Naive B cell (primary cell): ENCODE measurements around the gene CES5A. TPM values are rescaled to one million over a fixed set of nuclear protein-coding genes. Genes with fewer than 3 reads are reported as not detected.
"Not testable (repeated sequence)": the region's sequence is repeated elsewhere in the genome, so short reads cannot be mapped to it uniquely, and the experiment has no call there.

Experiments
- ATAC-seq, 2 donors: fragments of 150-1000 bp; cut with Tn5 transposase; 2 replicates each; pipeline ENCODE4 v1.10.0; 2021; ENCODE audit warnings: low read depth in 2 of 2, mild to moderate bottlenecking in 2 of 2, moderate library complexity in 2 of 2
- DNase-seq: peaks from one replicate; pipeline ENCODE4 v3.0.0; 2022
- H3K27ac Mint-ChIP-seq, 6 donors: one replicate each; pipeline ENCODE4 v1.8.0; 2020 to 2022; ENCODE audit warnings: mild to moderate bottlenecking in 6 of 6, mixed read lengths in 6 of 6, moderate library complexity in 5 of 6, inconsistent platforms in 2 of 6
- H3K27me3 Mint-ChIP-seq, 3 donors: one replicate each; pipeline ENCODE4 v1.8.0; 2021 to 2022; ENCODE audit warnings: mixed read lengths in 3 of 3, mild to moderate bottlenecking in 1 of 3
- H3K36me3 Mint-ChIP-seq, 2 donors: one replicate each; pipeline ENCODE4 v1.8.0; 2020 to 2022; ENCODE audit warnings: mixed read lengths in 2 of 2, inconsistent platforms in 1 of 2, mild to moderate bottlenecking in 1 of 2
- H3K4me1 Mint-ChIP-seq, 3 donors: one replicate each; pipeline ENCODE4 v1.8.0; 2020 to 2022; ENCODE audit warnings: mixed read lengths in 3 of 3, inconsistent platforms in 1 of 3, mild to moderate bottlenecking in 1 of 3, moderate library complexity in 1 of 3
- H3K4me3 Mint-ChIP-seq, 8 donors: one replicate each; pipeline ENCODE4 v1.8.0; 2020 to 2022; ENCODE audit warnings: mild to moderate bottlenecking in 8 of 8, mixed read lengths in 8 of 8, moderate library complexity in 8 of 8, inconsistent platforms in 2 of 8
- H3K9me3 Mint-ChIP-seq, 7 donors: one replicate each; pipeline ENCODE4 v1.8.0; 2020 to 2022; ENCODE audit warnings: mixed read lengths in 7 of 7, mild to moderate bottlenecking in 5 of 7, inconsistent platforms in 2 of 7, moderate library complexity in 1 of 7
- polyA plus RNA-seq, 6 donors: library from polyadenylated mRNA; unstranded; fragments of 300-500 nt; fragmentation: Illumina TruSeq; gene quantifications; one replicate each; pipeline ENCODE4 v1.2.3, GENCODE V29; 2021; ENCODE audit warnings: low read depth in 6 of 6

Gene CES5A
- polyA plus RNA-seq, 6 donors from 2014 or later, result not detected

- no peak for DNase-seq
- peaks cover 11 to 21% (median 18%) of the 10 kb centered on the region in 3 donors for H3K27me3 Mint-ChIP-seq
- ATAC-seq, result no peak
- no peaks in the 10 kb centered on the region for H3K36me3 Mint-ChIP-seq
- H3K27ac Mint-ChIP-seq, result peak overlapping the region in 1 of 6 donors; percentile 0
- H3K4me1 Mint-ChIP-seq, result no peaks in the 10 kb centered on the region
- peaks cover 0 to 3% (median 0%) of the 10 kb centered on the region in 7 donors for H3K9me3 Mint-ChIP-seq
- H3K4me3 Mint-ChIP-seq, result no peak overlapping the region
Observed at GRCh38 chr16:55868137-55868536, 7.0 kb downstream of the CES5A start.

DNA sequence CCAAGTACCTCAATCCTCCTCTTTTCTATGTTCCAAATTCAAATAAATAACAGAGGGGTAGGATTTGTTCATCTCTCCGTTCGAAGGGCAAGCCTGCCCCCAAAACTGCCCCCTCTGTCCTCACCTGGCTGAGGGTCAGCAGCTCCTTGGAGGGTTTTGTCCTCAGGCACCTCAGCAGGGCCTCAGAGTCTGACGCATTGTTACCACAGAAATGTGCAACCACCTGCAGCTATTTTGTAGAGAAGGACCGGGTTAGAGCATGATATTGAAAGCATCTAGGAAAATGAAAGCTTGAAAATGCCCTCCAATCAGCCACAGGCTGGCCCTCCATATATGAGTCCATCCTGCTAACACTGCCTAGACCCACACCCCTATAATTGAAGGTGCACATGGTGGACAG is 13.9 kb downstream of the CES5A start:
- no peak overlapping the region for H3K27ac Mint-ChIP-seq
- no peak overlapping the region for H3K4me3 Mint-ChIP-seq
- ATAC-seq (no peak), DNase-seq (no peak)
- no peaks in the 10 kb centered on the region for H3K36me3 Mint-ChIP-seq
- peaks cover 8 to 19% (median 12%) of the 10 kb centered on the region in 3 donors for H3K27me3 Mint-ChIP-seq
- H3K9me3 Mint-ChIP-seq, result peaks cover 0 to 2% (median 0%) of the 10 kb centered on the region in 7 donors
- H3K4me1 Mint-ChIP-seq, result no peaks in the 10 kb centered on the region

DNA sequence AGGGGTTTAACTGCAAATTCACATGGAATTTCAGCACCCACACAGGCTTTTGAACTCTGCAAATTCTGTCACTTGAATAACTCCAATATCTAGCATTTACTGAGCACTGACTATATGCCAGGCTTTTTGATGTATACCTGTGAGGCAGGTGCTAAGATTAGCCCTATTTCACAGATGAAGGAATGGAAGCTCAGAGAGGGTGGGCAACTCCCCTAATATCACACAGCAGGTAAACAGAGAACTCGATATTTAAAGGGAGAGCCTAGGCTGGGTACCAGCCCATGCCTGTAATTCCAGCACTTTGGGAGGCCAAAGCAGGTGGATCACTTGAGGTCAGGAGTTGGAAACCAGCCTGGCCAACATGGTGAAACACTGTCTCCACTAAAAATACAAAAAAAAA is 17.5 kb downstream of the CES5A start:
- not testable (repeated sequence) for ATAC-seq, H3K36me3 Mint-ChIP-seq, H3K4me1 Mint-ChIP-seq, H3K4me3 Mint-ChIP-seq, DNase-seq, H3K27ac Mint-ChIP-seq, H3K9me3 Mint-ChIP-seq
- peaks cover 6 to 16% (median 15%) of the 10 kb centered on the region in 3 donors for H3K27me3 Mint-ChIP-seq

DNA sequence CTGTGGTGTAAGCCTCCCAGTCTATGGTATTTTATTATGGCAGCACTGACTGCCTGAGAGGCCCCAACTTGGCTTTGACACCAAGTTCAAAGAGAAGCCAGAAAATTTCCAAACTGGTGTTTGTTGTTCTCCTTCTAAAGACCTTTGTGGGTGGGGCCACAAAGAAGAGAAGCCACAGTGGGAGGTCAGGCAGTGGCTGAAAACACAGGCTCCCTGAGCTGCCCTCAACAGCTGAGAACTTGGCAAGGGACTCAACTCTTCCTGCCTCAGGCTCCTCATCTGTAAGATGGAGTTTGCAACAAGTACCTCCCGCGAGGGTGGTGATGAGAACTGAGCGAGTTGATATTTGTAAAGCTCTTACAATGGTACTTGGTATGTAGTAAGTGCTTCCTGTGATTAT is 18.2 kb downstream of the CES5A start:
- Mint-ChIP-seq H3K27ac (no peak overlapping the region), H3K9me3 (peaks cover 0 to 2% (median 0%) of the 10 kb centered on the region in 7 donors), H3K27me3 (peaks cover 6 to 13% (median 13%) of the 10 kb centered on the region in 3 donors), H3K36me3 (no peaks in the 10 kb centered on the region), H3K4me1 (no peaks in the 10 kb centered on the region), H3K4me3 (no peak overlapping the region)
- DNase-seq (no peak), ATAC-seq (no peak)

DNA sequence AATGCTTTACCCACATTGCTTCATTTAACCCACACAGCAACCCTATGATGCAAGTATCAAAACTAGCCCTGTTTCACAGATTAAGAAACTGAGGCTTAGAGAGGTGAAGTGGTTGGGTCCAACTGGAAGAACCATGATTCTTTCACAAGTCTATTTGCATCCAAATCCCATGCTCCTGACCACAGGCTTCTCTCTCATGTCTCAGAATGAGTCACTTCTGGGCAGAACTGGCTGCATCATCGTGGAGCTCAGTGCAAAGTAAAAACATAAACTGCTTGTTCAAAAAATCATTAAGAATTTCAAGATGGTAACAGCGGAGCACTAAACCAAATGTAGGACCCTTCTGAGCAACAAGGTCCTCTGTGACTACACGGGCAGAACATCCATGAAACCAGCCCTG is 22.1 kb downstream of the CES5A start:
- Mint-ChIP-seq H3K4me1 (no peaks in the 10 kb centered on the region), H3K4me3 (no peak overlapping the region), H3K27me3 (peaks cover 4 to 15% (median 11%) of the 10 kb centered on the region in 3 donors), H3K27ac (no peak overlapping the region), H3K36me3 (no peaks in the 10 kb centered on the region), H3K9me3 (no peaks in the 10 kb centered on the region)
- no peak for ATAC-seq
- DNase-seq, result no peak

DNA sequence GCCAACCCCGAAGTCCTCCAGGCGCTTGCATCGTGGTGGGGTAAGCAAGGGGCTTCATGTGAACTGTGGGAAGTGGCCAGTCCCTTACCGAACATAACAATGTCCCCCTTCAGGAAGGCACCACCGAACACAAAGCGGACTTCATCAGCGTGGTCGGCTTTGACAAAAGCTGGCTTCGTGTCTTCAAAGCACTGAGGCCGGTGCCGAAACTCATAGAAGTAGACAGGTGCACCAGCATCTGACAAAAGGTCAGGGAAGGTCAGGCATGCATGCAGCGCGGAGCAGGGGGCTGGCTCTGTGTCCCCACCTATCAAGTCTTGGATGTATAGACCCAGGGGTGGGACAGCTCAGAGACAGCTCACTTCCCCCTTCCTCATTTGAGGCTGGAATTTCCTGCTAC is 25.6 kb downstream of the CES5A start:
- Mint-ChIP-seq H3K36me3 (no peaks in the 10 kb centered on the region), H3K9me3 (no peaks in the 10 kb centered on the region), H3K27ac (no peak overlapping the region), H3K27me3 (peaks cover 9 to 24% (median 16%) of the 10 kb centered on the region in 3 donors), H3K4me3 (no peak overlapping the region), H3K4me1 (no peaks in the 10 kb centered on the region)
- ATAC-seq, result no peak
- DNase-seq, result no peak

DNA sequence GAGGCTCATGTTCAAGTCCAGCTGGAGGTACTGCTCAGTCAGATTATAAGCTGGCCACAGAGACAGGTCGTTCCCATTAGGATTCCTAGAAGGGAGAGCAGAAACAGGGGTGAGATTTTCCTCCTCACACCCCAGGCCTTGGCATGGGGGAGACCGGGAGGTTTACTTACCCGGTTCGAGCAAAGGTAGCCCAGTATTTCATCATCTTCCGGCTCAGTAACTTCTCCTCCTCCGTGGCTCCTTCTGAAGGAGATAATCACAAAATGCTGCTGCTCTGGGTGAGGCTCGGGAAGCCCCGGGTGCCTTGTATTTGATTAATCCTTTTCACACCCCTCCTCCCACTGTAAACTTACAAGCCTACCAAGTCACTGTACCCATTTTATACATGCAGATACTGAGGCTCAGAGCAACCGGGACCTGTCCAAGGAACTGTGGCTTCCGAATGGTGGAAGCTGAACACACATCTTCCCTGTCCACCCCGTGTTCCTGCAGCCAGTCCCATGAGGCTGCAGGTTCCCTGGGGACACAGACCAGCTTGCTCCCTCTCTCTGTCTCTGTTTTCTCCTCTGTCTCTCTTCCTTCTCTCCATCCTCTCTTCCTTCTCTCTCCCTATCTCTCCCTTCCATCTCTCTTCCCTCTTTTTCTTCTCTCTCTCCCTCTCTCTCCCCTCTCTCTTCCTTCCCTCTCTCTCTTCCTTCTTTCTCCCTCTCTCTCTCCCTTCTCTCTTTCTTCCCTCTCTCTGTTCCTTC is 28.4 kb downstream of the CES5A start:
- peaks cover 16 to 24% (median 17%) of the 10 kb centered on the region in 3 donors for H3K27me3 Mint-ChIP-seq

DNA sequence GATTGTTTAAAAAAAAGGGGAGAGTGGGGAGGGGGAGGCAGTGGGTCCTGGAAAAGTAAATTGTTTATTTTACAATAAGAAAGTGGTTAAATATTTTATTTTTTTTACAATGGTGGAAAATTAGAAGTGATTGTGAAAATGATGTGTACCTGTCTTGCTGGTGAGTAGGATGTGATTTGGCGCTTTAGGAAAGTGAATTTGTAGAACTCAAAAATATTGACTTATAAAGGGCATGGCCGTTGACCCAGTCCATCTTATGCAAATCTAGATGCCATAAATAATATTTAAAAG is 32.1 kb downstream of the CES5A start:
- peaks cover 5 to 24% (median 17%) of the 10 kb centered on the region in 3 donors for H3K27me3 Mint-ChIP-seq
- no peak for DNase-seq
- ATAC-seq, result no peak
- no peaks in the 10 kb centered on the region for H3K4me1 Mint-ChIP-seq
- H3K36me3 Mint-ChIP-seq, result no peaks in the 10 kb centered on the region
- no peak overlapping the region for H3K4me3 Mint-ChIP-seq
- no peak overlapping the region for H3K27ac Mint-ChIP-seq
- H3K9me3 Mint-ChIP-seq, result no peaks in the 10 kb centered on the region

More for the DNA sequence above, 28.4 kb downstream of the CES5A start:
- Mint-ChIP-seq H3K4me3 (no peak overlapping the region), H3K9me3 (no peaks in the 10 kb centered on the region), H3K4me1 (no peaks in the 10 kb centered on the region), H3K27ac (no peak overlapping the region), H3K36me3 (no peaks in the 10 kb centered on the region)
- DNase-seq (no peak), ATAC-seq (no peak)

GRCh38 chr16:55842369-55843104 is 32.6 kb downstream of the CES5A start:
- peaks cover 5 to 24% (median 17%) of the 10 kb centered on the region in 3 donors for H3K27me3 Mint-ChIP-seq
- H3K36me3 Mint-ChIP-seq, result no peaks in the 10 kb centered on the region
- H3K4me1 Mint-ChIP-seq, result no peaks in the 10 kb centered on the region
- H3K4me3 Mint-ChIP-seq, result no peak overlapping the region
- ATAC-seq (no peak), DNase-seq (no peak)
- H3K9me3 Mint-ChIP-seq, result no peaks in the 10 kb centered on the region
- no peak overlapping the region for H3K27ac Mint-ChIP-seq

- H3K27ac Mint-ChIP-seq, result no peak overlapping the region
Observed at GRCh38 chr16:55839115-55839514, 36.1 kb downstream of the CES5A start.

DNA sequence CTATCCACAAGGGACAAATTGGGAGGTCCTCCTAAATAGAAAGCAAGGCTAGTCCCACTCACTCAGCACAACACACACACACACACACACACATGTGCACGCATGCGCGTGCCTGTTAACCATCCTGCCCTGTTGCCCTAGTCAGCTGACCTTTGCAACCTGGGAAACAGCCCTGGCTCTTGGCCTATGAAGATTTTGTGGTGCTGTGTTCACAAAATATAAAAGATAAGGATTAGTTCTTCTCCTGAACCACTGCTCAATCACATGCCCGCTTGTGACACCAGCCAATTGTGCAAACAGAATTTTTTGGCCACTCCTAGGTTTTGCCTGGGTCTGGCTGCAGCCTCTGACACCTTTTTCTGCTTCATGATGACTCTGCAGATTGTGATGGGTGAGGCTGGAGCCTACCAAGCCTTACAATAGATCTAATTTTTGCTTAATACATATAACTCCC is 39.0 kb downstream of the CES5A start:
- no peaks in the 10 kb centered on the region for H3K4me1 Mint-ChIP-seq
- no peak overlapping the region for H3K27ac Mint-ChIP-seq
- H3K9me3 Mint-ChIP-seq, result no peaks in the 10 kb centered on the region
- peaks cover 0 to 13% (median under 1%) of the 10 kb centered on the region in 3 donors for H3K27me3 Mint-ChIP-seq
- no peak overlapping the region for H3K4me3 Mint-ChIP-seq
- ATAC-seq, result no peak
- DNase-seq, result no peak
- H3K36me3 Mint-ChIP-seq, result no peaks in the 10 kb centered on the region

More at GRCh38 chr16:55839115-55839514, 36.1 kb downstream of the CES5A start:
- H3K4me1 Mint-ChIP-seq, result no peaks in the 10 kb centered on the region
- ATAC-seq (no peak), DNase-seq (no peak)
- peaks cover 0 to 19% (median 0%) of the 10 kb centered on the region in 3 donors for H3K27me3 Mint-ChIP-seq
- H3K36me3 Mint-ChIP-seq, result no peaks in the 10 kb centered on the region
- H3K9me3 Mint-ChIP-seq, result no peaks in the 10 kb centered on the region
- H3K4me3 Mint-ChIP-seq, result no peak overlapping the region

GRCh38 chr16:55835581-55835980 is 39.6 kb downstream of the CES5A start:
- Mint-ChIP-seq H3K27me3 (peaks cover 0 to 11% (median 7%) of the 10 kb centered on the region in 3 donors), H3K36me3 (no peaks in the 10 kb centered on the region), H3K27ac (peak overlapping the region in 1 of 6 donors; percentile 36), H3K4me1 (no peaks in the 10 kb centered on the region), H3K4me3 (no peak overlapping the region), H3K9me3 (peaks cover 0 to 2% (median 0%) of the 10 kb centered on the region in 7 donors)
- ATAC-seq (no peak), DNase-seq (no peak)

DNA sequence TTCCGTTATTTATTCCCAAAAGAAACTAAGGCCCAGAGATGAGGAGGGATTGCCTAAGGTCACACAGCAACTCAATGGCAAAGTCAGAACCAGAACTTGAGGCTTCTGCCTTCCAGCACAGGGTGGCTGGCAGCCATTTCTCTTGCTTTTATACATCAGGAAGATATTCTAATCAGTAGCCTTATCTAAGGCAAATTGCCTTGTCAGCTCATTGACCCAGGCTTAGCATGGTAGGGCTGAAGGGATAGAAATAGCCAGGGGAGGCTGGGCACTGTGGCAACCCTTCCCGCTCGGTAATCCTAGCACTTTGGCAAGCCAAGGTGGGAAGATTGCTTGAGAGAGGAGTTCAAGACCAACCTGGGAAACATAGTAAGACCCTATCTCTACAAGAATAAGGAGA is 40.0 kb downstream of the CES5A start:
- Mint-ChIP-seq H3K27ac (peak overlapping the region in 1 of 6 donors; percentile 36), H3K27me3 (peaks cover 0 to 11% (median 10%) of the 10 kb centered on the region in 3 donors)
- ATAC-seq, H3K9me3 Mint-ChIP-seq, DNase-seq, H3K4me1 Mint-ChIP-seq, H3K36me3 Mint-ChIP-seq, H3K4me3 Mint-ChIP-seq: not testable (repeated sequence)

- no peaks in the 10 kb centered on the region for H3K4me1 Mint-ChIP-seq
- peaks cover 0 to 2% (median 0%) of the 10 kb centered on the region in 7 donors for H3K9me3 Mint-ChIP-seq
- no peaks in the 10 kb centered on the region for H3K36me3 Mint-ChIP-seq
- ATAC-seq (no peak), DNase-seq (no peak)
- H3K27me3 Mint-ChIP-seq, result peaks cover 0 to 15% (median 7%) of the 10 kb centered on the region in 3 donors
- H3K27ac Mint-ChIP-seq, result no peak overlapping the region
- no peak overlapping the region for H3K4me3 Mint-ChIP-seq
Observed at GRCh38 chr16:55834049-55834448, 41.1 kb downstream of the CES5A start.
